Measurements from ENCODE around the gene MFAP4.

DNA sequence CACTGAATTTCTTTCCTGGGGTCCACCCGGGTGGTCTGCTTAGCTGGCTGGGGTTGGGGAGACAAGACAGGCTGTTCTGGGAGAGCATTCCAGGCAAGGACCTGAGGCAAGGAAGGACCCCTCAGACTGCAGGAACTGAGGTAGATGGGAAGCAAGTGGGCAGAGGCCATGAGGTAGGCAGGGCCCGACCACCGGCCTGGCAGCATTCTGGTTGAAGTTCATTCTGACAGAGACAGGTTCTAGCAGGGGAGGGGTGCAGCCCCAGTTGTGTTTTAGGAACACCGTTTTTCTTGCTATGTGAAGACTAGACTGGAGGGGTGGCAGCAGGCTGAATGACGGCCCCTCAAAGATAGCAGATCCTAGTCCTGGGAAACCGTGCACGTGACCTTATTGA is 41.9 kb downstream of the MFAP4 start:
- TF ChIP-seq, protein P1, sequence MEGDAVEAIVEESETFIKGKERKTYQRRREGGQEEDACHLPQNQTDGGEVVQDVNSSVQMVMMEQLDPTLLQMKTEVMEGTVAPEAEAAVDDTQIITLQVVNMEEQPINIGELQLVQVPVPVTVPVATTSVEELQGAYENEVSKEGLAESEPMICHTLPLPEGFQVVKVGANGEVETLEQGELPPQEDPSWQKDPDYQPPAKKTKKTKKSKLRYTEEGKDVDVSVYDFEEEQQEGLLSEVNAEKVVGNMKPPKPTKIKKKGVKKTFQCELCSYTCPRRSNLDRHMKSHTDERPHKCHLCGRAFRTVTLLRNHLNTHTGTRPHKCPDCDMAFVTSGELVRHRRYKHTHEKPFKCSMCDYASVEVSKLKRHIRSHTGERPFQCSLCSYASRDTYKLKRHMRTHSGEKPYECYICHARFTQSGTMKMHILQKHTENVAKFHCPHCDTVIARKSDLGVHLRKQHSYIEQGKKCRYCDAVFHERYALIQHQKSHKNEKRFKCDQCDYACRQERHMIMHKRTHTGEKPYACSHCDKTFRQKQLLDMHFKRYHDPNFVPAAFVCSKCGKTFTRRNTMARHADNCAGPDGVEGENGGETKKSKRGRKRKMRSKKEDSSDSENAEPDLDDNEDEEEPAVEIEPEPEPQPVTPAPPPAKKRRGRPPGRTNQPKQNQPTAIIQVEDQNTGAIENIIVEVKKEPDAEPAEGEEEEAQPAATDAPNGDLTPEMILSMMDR (conservative IDR thresholded peaks at IDR 0.05 in 1 of 2, IDR thresholded peaks at IDR 0.05 in 1 of 2; ENCODE audit: extremely low read depth in 1 of 2, insufficient read depth in 1 of 2, low read depth in 1 of 2, low read length in 2 of 2) = no peak
- TF ChIP-seq EZH2 (IDR thresholded peaks at IDR 0.05; ENCODE audit: borderline replicate concordance, low read length) = no peak
